HCT116 (cell line): ENCODE measurements around the gene KCNK2. TPM values are rescaled to one million over a fixed set of nuclear protein-coding genes. Genes with fewer than 3 reads are reported as not detected.

Experiments
- ATAC-seq: fragments of 200-7000 bp; cut with Tn5 transposase; 2 replicates; pipeline ENCODE4 v1.9.1; 2020; ENCODE audit warnings: mild to moderate bottlenecking, moderate library complexity
- BruUV-seq: library from RNA; stranded (reverse); fragments of 400-500 nt; replicated peaks from 2 replicates; lab custom pipeline; 2021; lab: Mats Ljungman, UMichigan
- CTCF ChIA-PET: fragments of 300-600 bp; sonication (Branson Sonifier 250); formaldehyde crosslinking; loops from one replicate; lab custom pipeline; 2021; ENCODE audit warnings: antibody characterized with exemption; lab: Charles Lee
- POLR2A ChIA-PET: fragments of 300-600, 350-600 bp; sonication (Branson Sonifier 250); formaldehyde crosslinking; loops from one replicate; lab custom pipeline; 2021; ENCODE audit warnings: antibody characterized with exemption; lab: Charles Lee
- RAD21 ChIA-PET, 2 experiments: fragments of 300-600 bp; sonication (Branson Sonifier 250); formaldehyde crosslinking; loops; one replicate each; lab custom pipeline; 2023; ENCODE audit warnings: low total read pairs in 2 of 2; ENCODE audit not compliant: uncharacterized antibody in 2 of 2, unreplicated experiment in 2 of 2, low non-redundant PET in 1 of 2; lab: Charles Lee
- DNase-seq: peaks from one replicate; pipeline ENCODE4 v3.0.0-alpha.2; 2010; ENCODE audit warnings: low read depth, low spot score
- H2AFZ ChIP-seq: fragments of 200-600 bp; shearing (Covaris generic), sonication (generic); 2 replicates; pipeline ENCODE4 v1.6.1; 2017; ENCODE audit warnings: low read depth, mixed run types, mixed read lengths, antibody characterized with exemption, low read length; ENCODE audit not compliant: poor library complexity, severe bottlenecking
- H3K27ac ChIP-seq: 2 replicates; pipeline ENCODE4 v1.5.1; 2012; ENCODE audit warnings: low read depth, low read length
- H3K27me3 ChIP-seq: fragments of 200-600 bp; sonication (generic); 2 replicates; pipeline ENCODE4 v1.6.1; 2016; ENCODE audit warnings: mixed run types, low read length, mixed read lengths; ENCODE audit not compliant: insufficient read depth
- H3K36me3 ChIP-seq, 2 experiments: fragments of 200-500 bp in 1 of 2; fragments of 200-600 bp in 1 of 2; sonication (Bioruptor generic) in 1 of 2; sonication (generic) in 1 of 2; 2 replicates each; pipeline versions ENCODE4 v1.5.1 to v1.6.1; 2014 to 2016; ENCODE audit warnings: low read length in 2 of 2, inconsistent platforms in 1 of 2, mixed read lengths in 1 of 2, mixed run types in 1 of 2; ENCODE audit not compliant: insufficient read depth in 2 of 2, control insufficient read depth in 1 of 2
- H3K4me1 ChIP-seq, 2 experiments: fragments of 200-600 bp in 1 of 2; sonication (generic) in 1 of 2; 2 replicates each; pipeline versions ENCODE4 v1.5.1 to v1.6.1; 2012 to 2017; ENCODE audit warnings: low read length in 2 of 2, inconsistent platforms in 1 of 2, mild to moderate bottlenecking in 1 of 2, mixed read lengths in 1 of 2, mixed run types in 1 of 2, moderate library complexity in 1 of 2; ENCODE audit not compliant: insufficient read depth in 2 of 2, control insufficient read depth in 1 of 2
- H3K4me2 ChIP-seq: fragments of 200-600 bp; sonication (generic); 2 replicates; pipeline ENCODE4 v1.6.1; 2017; ENCODE audit warnings: mixed run types, low read length, mixed read lengths
- H3K4me3 ChIP-seq, 2 experiments: fragments of 200-600 bp in 1 of 2; sonication (generic) in 1 of 2; replicated peaks in 1 of 2; 2 replicates each; pipeline ENCODE4 v1.5.1; 2011 to 2016; ENCODE audit warnings: low read length in 2 of 2, control low read depth in 1 of 2, low read depth in 1 of 2, mild to moderate bottlenecking in 1 of 2, mixed read lengths in 1 of 2, mixed run types in 1 of 2
- H3K79me2 ChIP-seq: fragments of 200-600 bp; sonication (generic); 2 replicates; pipeline ENCODE4 v1.6.1; 2017; ENCODE audit warnings: mild to moderate bottlenecking, mixed run types, low read length, moderate library complexity, mixed read lengths; ENCODE audit not compliant: insufficient read depth
- H3K9ac ChIP-seq: fragments of 200-600 bp; sonication (generic); 2 replicates; pipeline ENCODE4 v1.6.1; 2016; ENCODE audit warnings: low read length, mixed read lengths
- H3K9me2 ChIP-seq: fragments of 200-600 bp; sonication (generic), shearing (Covaris generic); 2 replicates; pipeline ENCODE4 v1.6.1; 2017; ENCODE audit warnings: mixed run types, mild to moderate bottlenecking, moderate library complexity; ENCODE audit not compliant: insufficient read depth
- H3K9me3 ChIP-seq, 2 experiments: fragments of 200-500 bp in 1 of 2; fragments of 200-600 bp in 1 of 2; sonication (Bioruptor generic) in 1 of 2; sonication (generic) in 1 of 2; 2 replicates each; pipeline ENCODE4 v1.6.1; 2014 to 2017; ENCODE audit warnings: low read length in 2 of 2, mixed read lengths in 2 of 2, inconsistent platforms in 1 of 2, low read depth in 1 of 2, mild to moderate bottlenecking in 1 of 2, mixed run types in 1 of 2, moderate library complexity in 1 of 2; ENCODE audit not compliant: control insufficient read depth in 1 of 2, insufficient read depth in 1 of 2
- H4K20me1 ChIP-seq: fragments of 200-600 bp; sonication (generic), shearing (Covaris generic); 2 replicates; pipeline ENCODE4 v1.6.1; 2017; ENCODE audit warnings: mixed run types, mild to moderate bottlenecking, moderate library complexity; ENCODE audit not compliant: insufficient read depth
- EGR1 ChIP-seq: IDR thresholded peaks from 2 replicates; pipeline ENCODE4 v1.6.1; 2012; ENCODE audit warnings: low read depth
- ELF1 ChIP-seq: IDR thresholded peaks from 2 replicates; pipeline ENCODE4 v1.6.1; 2012; ENCODE audit warnings: low read depth, borderline replicate concordance
- EZH2phosphoT487 ChIP-seq: fragments of 200-600 bp; IDR thresholded peaks from 2 replicates; pipeline ENCODE4 v1.6.1; 2018; ENCODE audit warnings: antibody characterized with exemption, borderline replicate concordance
- RAD21 ChIP-seq: IDR thresholded peaks from 2 replicates; pipeline ENCODE4 v1.6.1; 2012; ENCODE audit warnings: low read depth, mild to moderate bottlenecking
- SP1 ChIP-seq: IDR thresholded peaks from 2 replicates; pipeline ENCODE4 v1.6.1; 2012; ENCODE audit warnings: low read depth
- ZFX ChIP-seq: fragments of 450-650 bp; IDR thresholded peaks from 2 replicates; pipeline ENCODE4 v1.6.1; 2017
- ZNF274 ChIP-seq: fragments of 200-500 bp; sonication (Bioruptor generic); IDR thresholded peaks from 2 replicates; pipeline ENCODE4 v1.6.1; 2014; ENCODE audit warnings: mild to moderate bottlenecking, low read depth, low read length, inconsistent platforms
- intact Hi-C: fragments of 100-400 bp; cut with micrococcal nuclease; formaldehyde crosslinking; loops from 2 replicates; pipeline ENCODE4 v1.10.0; 2022
- total RNA-seq: library from RNA; stranded (reverse); gene quantifications from one replicate; pipeline ENCODE4 v1.2.1, GENCODE V29; 2021; ENCODE audit not compliant: unreplicated experiment
- TF ChIP-seq, protein P1 (sequence below): IDR thresholded peaks from 2 replicates; pipeline ENCODE4 v1.6.1; 2011; ENCODE audit warnings: mild to moderate bottlenecking, low read length, moderate library complexity; ENCODE audit not compliant: insufficient replicate concordance; ENCODE audit errors: extremely low read depth
- TF ChIP-seq, protein P2 (sequence below), 3 experiments: fragments of 200-600 bp in 1 of 3; sonication (generic) in 1 of 3; IDR thresholded peaks in 2 of 3; conservative IDR thresholded peaks in 1 of 3; 2 replicates each; pipeline ENCODE4 v1.5.1; 2012 to 2017; ENCODE audit warnings: low read depth in 2 of 3, low read length in 2 of 3, antibody characterized with exemption in 1 of 3, borderline replicate concordance in 1 of 3, control low read depth in 1 of 3, mild to moderate bottlenecking in 1 of 3, mixed read lengths in 1 of 3, mixed run types in 1 of 3, moderate library complexity in 1 of 3; ENCODE audit not compliant: insufficient read depth in 1 of 3

Gene KCNK2
- total RNA-seq, 1 experiment from 2014 or later: 0.27 TPM

DNA sequence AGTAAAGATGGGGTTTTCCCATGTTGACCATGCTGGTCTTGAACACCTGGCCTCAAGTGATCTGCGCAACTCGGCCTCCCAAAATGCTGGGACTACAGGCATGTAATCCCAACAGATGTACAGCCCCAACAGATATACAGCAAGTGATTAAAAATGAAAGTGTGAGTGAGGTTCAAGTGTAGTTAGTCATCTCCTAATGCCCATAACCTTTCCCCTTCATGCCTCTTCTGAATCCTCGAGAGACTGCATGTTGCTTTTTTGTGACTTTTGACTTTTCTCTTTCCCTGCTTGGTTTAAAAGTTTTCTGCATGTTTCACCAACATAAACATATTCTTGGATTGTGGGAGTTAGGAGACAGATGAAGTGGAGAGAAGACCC, 31.2 kb downstream of the KCNK2 start:
- Histone ChIP-seq H3K9me3 (no peaks in the 10 kb centered on the region), H4K20me1 (no peaks in the 10 kb centered on the region)
- CTCF ChIA-PET: no interaction called here
- TF ChIP-seq EGR1: no peak
- TF ChIP-seq, protein P1, sequence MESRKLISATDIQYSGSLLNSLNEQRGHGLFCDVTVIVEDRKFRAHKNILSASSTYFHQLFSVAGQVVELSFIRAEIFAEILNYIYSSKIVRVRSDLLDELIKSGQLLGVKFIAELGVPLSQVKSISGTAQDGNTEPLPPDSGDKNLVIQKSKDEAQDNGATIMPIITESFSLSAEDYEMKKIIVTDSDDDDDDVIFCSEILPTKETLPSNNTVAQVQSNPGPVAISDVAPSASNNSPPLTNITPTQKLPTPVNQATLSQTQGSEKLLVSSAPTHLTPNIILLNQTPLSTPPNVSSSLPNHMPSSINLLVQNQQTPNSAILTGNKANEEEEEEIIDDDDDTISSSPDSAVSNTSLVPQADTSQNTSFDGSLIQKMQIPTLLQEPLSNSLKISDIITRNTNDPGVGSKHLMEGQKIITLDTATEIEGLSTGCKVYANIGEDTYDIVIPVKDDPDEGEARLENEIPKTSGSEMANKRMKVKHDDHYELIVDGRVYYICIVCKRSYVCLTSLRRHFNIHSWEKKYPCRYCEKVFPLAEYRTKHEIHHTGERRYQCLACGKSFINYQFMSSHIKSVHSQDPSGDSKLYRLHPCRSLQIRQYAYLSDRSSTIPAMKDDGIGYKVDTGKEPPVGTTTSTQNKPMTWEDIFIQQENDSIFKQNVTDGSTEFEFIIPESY: no peak
- no peak for TF ChIP-seq SP1
- TF ChIP-seq RAD21: no peak
- no peak for TF ChIP-seq EZH2phosphoT487
- no peak for TF ChIP-seq ELF1
- no peak for TF ChIP-seq ZNF274
- no peak for TF ChIP-seq ZFX
- TF ChIP-seq, protein P2, sequence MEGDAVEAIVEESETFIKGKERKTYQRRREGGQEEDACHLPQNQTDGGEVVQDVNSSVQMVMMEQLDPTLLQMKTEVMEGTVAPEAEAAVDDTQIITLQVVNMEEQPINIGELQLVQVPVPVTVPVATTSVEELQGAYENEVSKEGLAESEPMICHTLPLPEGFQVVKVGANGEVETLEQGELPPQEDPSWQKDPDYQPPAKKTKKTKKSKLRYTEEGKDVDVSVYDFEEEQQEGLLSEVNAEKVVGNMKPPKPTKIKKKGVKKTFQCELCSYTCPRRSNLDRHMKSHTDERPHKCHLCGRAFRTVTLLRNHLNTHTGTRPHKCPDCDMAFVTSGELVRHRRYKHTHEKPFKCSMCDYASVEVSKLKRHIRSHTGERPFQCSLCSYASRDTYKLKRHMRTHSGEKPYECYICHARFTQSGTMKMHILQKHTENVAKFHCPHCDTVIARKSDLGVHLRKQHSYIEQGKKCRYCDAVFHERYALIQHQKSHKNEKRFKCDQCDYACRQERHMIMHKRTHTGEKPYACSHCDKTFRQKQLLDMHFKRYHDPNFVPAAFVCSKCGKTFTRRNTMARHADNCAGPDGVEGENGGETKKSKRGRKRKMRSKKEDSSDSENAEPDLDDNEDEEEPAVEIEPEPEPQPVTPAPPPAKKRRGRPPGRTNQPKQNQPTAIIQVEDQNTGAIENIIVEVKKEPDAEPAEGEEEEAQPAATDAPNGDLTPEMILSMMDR (IDR thresholded peaks at IDR 0.05 in 2 of 3, conservative IDR thresholded peaks at IDR 0.05 in 1 of 3; ENCODE audit: borderline replicate concordance in 1 of 3, insufficient read depth in 1 of 3, low read depth in 2 of 3, low read length in 2 of 3): no peak
- TF ChIP-seq, all 23 proteins: peak for 0
- H3K27me3 ChIP-seq: no peaks in the 10 kb centered on the region
- H2AFZ ChIP-seq: peak overlapping the region; percentile 75
- peak overlapping the region in 1 of 2 experiments; percentile 14; a peak in 1 of 4 replicates for H3K4me3 ChIP-seq
- peaks cover 25 to 28% of the 10 kb centered on the region in 2 experiments for H3K4me1 ChIP-seq
- peak overlapping the region; percentile 68 for H3K27ac ChIP-seq
- H3K4me2 ChIP-seq: peak overlapping the region; percentile 66
- 0 out of 2 replicates have a peak overlapping the region, but pooled peaks have one; percentile 9 for H3K9ac ChIP-seq
- peak; percentile 59 for ATAC-seq
- no peak for DNase-seq
- H3K36me3 ChIP-seq: no peaks in the 10 kb centered on the region
- H3K79me2 ChIP-seq: no peaks in the 10 kb centered on the region
- ChIA-PET RAD21 (no interaction called here), POLR2A (no interaction called here)
- 0 out of 2 replicates have a peak, but pooled peaks cover 3% of the 10 kb centered on the region for H3K9me2 ChIP-seq
- intact Hi-C loops: no loop called here
- no TSS peak for BruUV-seq
